Keratinocyte (primary cell): ENCODE data around the gene ERC2. TPM values are rescaled to one million over a fixed set of nuclear protein-coding genes. Genes with fewer than 3 reads are reported as not detected.

Source experiments
- DNase-seq: peaks from one replicate; pipeline ENCODE4 v3.0.0-alpha.2; 2011; ENCODE audit warnings: low read depth, missing footprints, low spot score
- FAIRE-seq: peaks from 2 replicates; lab custom pipeline; 2011; peaks lifted over from hg19 to GRCh38; lab: Jason Lieb, UNC
- H2AFZ ChIP-seq: 2 replicates; pipeline ENCODE4 v1.6.0; 2012; ENCODE audit warnings: low read length, control low read depth, inconsistent platforms; ENCODE audit not compliant: control insufficient read depth
- H3K27ac ChIP-seq: 2 replicates; pipeline ENCODE4 v1.5.1; 2011; ENCODE audit warnings: low read length; ENCODE audit not compliant: control insufficient read depth, insufficient read depth
- H3K27me3 ChIP-seq: 3 replicates; pipeline ENCODE4 v1.6.0; 2011; ENCODE audit warnings: low read length; ENCODE audit not compliant: control insufficient read depth, insufficient read depth; ENCODE audit errors: extremely low read depth
- H3K36me3 ChIP-seq, 2 experiments: 2 replicates in 1 of 2; 3 replicates in 1 of 2; pipeline ENCODE4 v1.5.1; 2011; ENCODE audit warnings: low read length in 2 of 2, mild to moderate bottlenecking in 1 of 2; ENCODE audit not compliant: control insufficient read depth in 2 of 2, insufficient read depth in 2 of 2; ENCODE audit errors: extremely low read depth in 1 of 2
- H3K4me1 ChIP-seq: 3 replicates; pipeline ENCODE4 v1.5.1; 2011; ENCODE audit warnings: low read length; ENCODE audit not compliant: control insufficient read depth, insufficient read depth; ENCODE audit errors: extremely low read depth
- H3K4me2 ChIP-seq: 3 replicates; pipeline ENCODE4 v1.6.0; 2011; ENCODE audit warnings: low read depth, low read length; ENCODE audit not compliant: control insufficient read depth, insufficient read depth; ENCODE audit errors: extremely low read depth
- H3K4me3 ChIP-seq, 3 experiments: fragments of 200-600 bp in 1 of 3; sonication (generic) in 1 of 3; 2 replicates in 2 of 3; 3 replicates in 1 of 3; pipeline ENCODE4 v1.5.1; 2011 to 2016; ENCODE audit warnings: low read length in 3 of 3, mild to moderate bottlenecking in 3 of 3, control low read depth in 2 of 3, inconsistent platforms in 1 of 3, low read depth in 1 of 3, mixed read lengths in 1 of 3, mixed run types in 1 of 3, moderate library complexity in 1 of 3; ENCODE audit not compliant: control insufficient read depth in 2 of 3, insufficient read depth in 2 of 3; ENCODE audit errors: extremely low read depth in 1 of 3
- H3K79me2 ChIP-seq: 2 replicates; pipeline ENCODE4 v1.6.0; 2012; ENCODE audit warnings: low read length; ENCODE audit not compliant: control insufficient read depth, insufficient read depth
- H3K9ac ChIP-seq: 3 replicates; pipeline ENCODE4 v1.6.0; 2011; ENCODE audit warnings: low read length; ENCODE audit not compliant: control insufficient read depth, insufficient read depth; ENCODE audit errors: extremely low read depth
- H3K9me1 ChIP-seq: 3 replicates; pipeline ENCODE4 v1.6.0; 2011; ENCODE audit warnings: low read length; ENCODE audit not compliant: control insufficient read depth, insufficient read depth; ENCODE audit errors: extremely low read depth
- H3K9me3 ChIP-seq: 2 replicates; pipeline ENCODE4 v1.5.1; 2012; ENCODE audit warnings: low read depth, low read length; ENCODE audit not compliant: control insufficient read depth
- H4K20me1 ChIP-seq: 3 replicates; pipeline ENCODE4 v1.6.0; 2011; ENCODE audit warnings: low read length; ENCODE audit not compliant: control insufficient read depth, insufficient read depth; ENCODE audit errors: extremely low read depth
- CTCF ChIP-seq, 3 experiments: IDR thresholded peaks in 1 of 3; conservative IDR thresholded peaks in 1 of 3; optimal IDR thresholded peaks in 1 of 3; 2 replicates in 2 of 3; 3 replicates in 1 of 3; pipeline versions ENCODE3 to v1.5.1; 2011; ENCODE audit warnings: low read length in 3 of 3, mild to moderate bottlenecking in 3 of 3, moderate library complexity in 2 of 3, control low read depth in 1 of 3, inconsistent platforms in 1 of 3; ENCODE audit not compliant: insufficient read depth in 2 of 3; ENCODE audit errors: extremely low read depth in 1 of 3
- EZH2 ChIP-seq: IDR thresholded peaks from one replicate; pipeline ENCODE4 v1.6.1; 2012; ENCODE audit warnings: inconsistent platforms, mild to moderate bottlenecking, low read length, moderate library complexity
- dilution Hi-C: fragments of 300-500 bp; cut with MboI; formaldehyde crosslinking; loops from one replicate; pipeline ENCODE4 v1.7.0; 2020; ENCODE audit warnings: low sequenced_read_pairs; ENCODE audit not compliant: extremely low pct_ligation_motif_present
- polyA plus RNA-seq, 5 experiments: library from polyadenylated mRNA; depleted of rRNA in 3 of 5; stranded (reverse) in 3 of 5; stranded (forward) in 1 of 5; unstranded in 1 of 5; fragments of >200 nt; gene quantifications; 1 replicate in 1 of 5; 2 replicates in 3 of 5; 3 replicates in 1 of 5; pipeline versions ENCODE4 v1.2.1 to v1.2.3, GENCODE V29; 2011 to 2012; ENCODE audit warnings: missing spikeins in 2 of 5, low read depth in 1 of 5, low replicate concordance in 1 of 5

ERC2 gene
- polyA plus RNA-seq, 1 donor (not counting 4 experiments of a cell fraction or from before 2014, with no cell fraction given), result 0.08 TPM

GRCh38 chr3:55482496-55483195 is 985.6 kb downstream of the ERC2 start:
- Histone ChIP-seq H3K27ac (peak overlapping the region; percentile 39), H3K4me2 (peak overlapping the region; percentile 95), H3K4me3 (peak overlapping the region; percentile 2 to 77 (median 56)), H3K36me3 (peaks cover 0 to 5% of the 10 kb centered on the region in 2 experiments), H3K9ac (peak overlapping the region; percentile 69), H3K4me1 (peaks cover 28% of the 10 kb centered on the region), H3K9me1 (no peaks in the 10 kb centered on the region), H3K27me3 (no peaks in the 10 kb centered on the region), H3K9me3 (no peaks in the 10 kb centered on the region), H3K79me2 (peaks cover 73% of the 10 kb centered on the region), H4K20me1 (no peaks in the 10 kb centered on the region), H2AFZ (no peak overlapping the region)
- no peak for TF ChIP-seq EZH2
- no peak for TF ChIP-seq CTCF (optimal IDR thresholded peaks at IDR 0.05 in 1 of 3, IDR thresholded peaks at IDR 0.05 in 1 of 3, conservative IDR thresholded peaks at IDR 0.05 in 1 of 3; ENCODE audit: extremely low read depth in 1 of 3, insufficient read depth in 2 of 3, low read length in 3 of 3)
- FAIRE-seq (no peak), DNase-seq (no peak)
- dilution Hi-C loops, result loop anchor here (25.0 kb wide), 2 partner anchors 255 to 405 kb away; no protein-coding TSS in a partner anchor

- Histone ChIP-seq H2AFZ (peak overlapping the region; percentile 34), H3K4me2 (peak overlapping the region; percentile 95), H3K36me3 (peaks cover 0 to 6% of the 10 kb centered on the region in 2 experiments), H3K9me3 (no peaks in the 10 kb centered on the region), H3K79me2 (peaks cover 67% of the 10 kb centered on the region), H3K9ac (peak overlapping the region; percentile 69), H3K4me1 (peaks cover 29% of the 10 kb centered on the region), H3K27me3 (no peaks in the 10 kb centered on the region), H3K9me1 (no peaks in the 10 kb centered on the region), H4K20me1 (no peaks in the 10 kb centered on the region), H3K4me3 (peak overlapping the region; percentile 38 to 77 (median 56)), H3K27ac (peak overlapping the region; percentile 39)
- DNase-seq, result no peak
- no peak for FAIRE-seq
- dilution Hi-C loops, result loop anchor here (25.0 kb wide), 2 partner anchors 255 to 405 kb away; no protein-coding TSS in a partner anchor
- peak in 1 of 3 experiments; percentile 20 for TF ChIP-seq CTCF (optimal IDR thresholded peaks at IDR 0.05 in 1 of 3, IDR thresholded peaks at IDR 0.05 in 1 of 3, conservative IDR thresholded peaks at IDR 0.05 in 1 of 3; ENCODE audit: extremely low read depth in 1 of 3, insufficient read depth in 2 of 3, low read length in 3 of 3)
- no peak for TF ChIP-seq EZH2
These were observed 986.3 kb downstream of the ERC2 start for GRCh38 chr3:55481744-55482495.
